ENCODE measurements around the gene WEE2.

WEE2 gene

GRCh38 chr7:141702047-141702567 is 6.0 kb upstream of the WEE2 start, which contains the start of gene DENND11:
DENND11 (minus strand) TSS chr7:141702166; CDS start chr7:141702153, 13 bp downstream.
- no peak for TF ChIP-seq FOXP2 (optimal IDR thresholded peaks at IDR 0.05; ENCODE audit: control extremely low read depth, extremely low read length, insufficient read depth)
- TF ChIP-seq POLR2AphosphoS5 (IDR thresholded peaks at IDR 0.05; ENCODE audit: borderline replicate concordance, low read depth, low read length): no peak
- TF ChIP-seq EZH2 (IDR thresholded peaks at IDR 0.05): no peak
- no peak within 1 kb of the TSS for H3K27ac ChIP-seq
- DNase-seq (ENCODE audit: low read depth, low spot score): no peak

GRCh38 chr7:141702892-141703291 is 5.3 kb upstream of the WEE2 start:
- H3K36me3 ChIP-seq (ENCODE audit: insufficient read depth, low read length): no peaks in the 10 kb centered on the region
- H3K9me3 ChIP-seq (ENCODE audit: low read depth, low read length): no peaks in the 10 kb centered on the region
- H3K9ac ChIP-seq (ENCODE audit: insufficient read length): no peak overlapping the region
- DNase-seq (ENCODE audit: low read depth, low spot score): no peak
- H3K27ac ChIP-seq: no peak overlapping the region
- TF ChIP-seq POLR2AphosphoS5 (IDR thresholded peaks at IDR 0.05; ENCODE audit: borderline replicate concordance, low read depth, low read length): no peak
- no peak for TF ChIP-seq EZH2 (IDR thresholded peaks at IDR 0.05)
- TF ChIP-seq FOXP2 (optimal IDR thresholded peaks at IDR 0.05; ENCODE audit: control extremely low read depth, extremely low read length, insufficient read depth): no peak
- H3K4me3 ChIP-seq: peak overlapping the region; percentile 86; the same call in 1 of the 2 replicates

More at GRCh38 chr7:141702047-141702567, 6.0 kb upstream of the WEE2 start, which contains the start of gene DENND11:
- Histone ChIP-seq H3K36me3 (ENCODE audit: insufficient read depth, low read length) (no peaks in the 10 kb centered on the region), H3K9ac (ENCODE audit: insufficient read length) (peak within 1 kb of the TSS; percentile 35), H3K4me3 (peak within 1 kb of the TSS; percentile 86), H3K9me3 (ENCODE audit: low read depth, low read length) (no peaks in the 10 kb centered on the region)

DNA sequence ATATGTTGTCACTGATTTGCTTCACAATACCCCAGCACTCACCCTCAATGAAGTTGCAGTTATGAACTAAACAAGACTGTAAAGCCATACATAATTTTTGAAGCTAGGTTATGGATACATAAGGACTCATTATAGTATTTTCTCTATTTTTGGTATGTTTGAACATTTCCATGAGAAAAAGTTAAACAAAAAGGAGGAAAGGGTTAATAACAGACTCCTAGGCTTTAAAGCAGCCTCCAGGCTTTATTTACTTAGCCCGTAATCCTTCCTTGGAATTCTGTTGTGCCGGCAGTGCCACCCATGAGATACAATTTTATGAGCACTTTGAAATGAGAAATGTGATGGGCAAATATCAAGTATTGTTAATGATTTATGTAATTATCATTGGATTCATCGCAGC is 4.0 kb upstream of the WEE2 start:
- no peak overlapping the region for H3K27ac ChIP-seq
- TF ChIP-seq POLR2AphosphoS5 (IDR thresholded peaks at IDR 0.05; ENCODE audit: borderline replicate concordance, low read depth, low read length) (no peak), FOXP2 (optimal IDR thresholded peaks at IDR 0.05; ENCODE audit: control extremely low read depth, extremely low read length, insufficient read depth) (no peak), EZH2 (IDR thresholded peaks at IDR 0.05) (no peak)

GRCh38 chr7:141704741-141705140 is 3.4 kb upstream of the WEE2 start:
- H3K27ac ChIP-seq: no peak overlapping the region
- H3K9ac ChIP-seq (ENCODE audit: insufficient read length): no peak overlapping the region
- H3K9me3 ChIP-seq (ENCODE audit: low read depth, low read length): no peaks in the 10 kb centered on the region
- no peak for TF ChIP-seq FOXP2 (optimal IDR thresholded peaks at IDR 0.05; ENCODE audit: control extremely low read depth, extremely low read length, insufficient read depth)
- no peak for TF ChIP-seq EZH2 (IDR thresholded peaks at IDR 0.05)
- TF ChIP-seq POLR2AphosphoS5 (IDR thresholded peaks at IDR 0.05; ENCODE audit: borderline replicate concordance, low read depth, low read length): no peak
- no peaks in the 10 kb centered on the region for H3K36me3 ChIP-seq (ENCODE audit: insufficient read depth, low read length)
- DNase-seq (ENCODE audit: low read depth, low spot score): no peak
- no peak overlapping the region for H3K4me3 ChIP-seq

More for the DNA sequence above, 4.0 kb upstream of the WEE2 start:
- Histone ChIP-seq H3K36me3 (ENCODE audit: insufficient read depth, low read length) (no peaks in the 10 kb centered on the region), H3K9ac (ENCODE audit: insufficient read length) (no peak overlapping the region), H3K4me3 (no peak overlapping the region), H3K9me3 (ENCODE audit: low read depth, low read length) (no peaks in the 10 kb centered on the region)
- no peak for DNase-seq (ENCODE audit: low read depth, low spot score)

- no peaks in the 10 kb centered on the region for H3K36me3 ChIP-seq (ENCODE audit: insufficient read depth, low read length)
- no peak for TF ChIP-seq FOXP2 (optimal IDR thresholded peaks at IDR 0.05; ENCODE audit: control extremely low read depth, extremely low read length, insufficient read depth)
- no peak for TF ChIP-seq POLR2AphosphoS5 (IDR thresholded peaks at IDR 0.05; ENCODE audit: borderline replicate concordance, low read depth, low read length)
- no peak for TF ChIP-seq EZH2 (IDR thresholded peaks at IDR 0.05)
- no peak overlapping the region for H3K4me3 ChIP-seq
- H3K27ac ChIP-seq: no peak overlapping the region
- H3K9me3 ChIP-seq (ENCODE audit: low read depth, low read length): no peaks in the 10 kb centered on the region
- H3K9ac ChIP-seq (ENCODE audit: insufficient read length): no peak overlapping the region
- no peak for DNase-seq (ENCODE audit: low read depth, low spot score)
Measured at GRCh38 chr7:141706239-141707064, 1.7 kb upstream of the WEE2 start.

GRCh38 chr7:141709318-141709717 is 1.2 kb downstream of the WEE2 start:
- Histone ChIP-seq H3K9me3 (ENCODE audit: low read depth, low read length) (no peaks in the 10 kb centered on the region), H3K9ac (ENCODE audit: insufficient read length) (no peak overlapping the region), H3K36me3 (ENCODE audit: insufficient read depth, low read length) (no peaks in the 10 kb centered on the region), H3K27ac (no peak overlapping the region), H3K4me3 (no peak overlapping the region)
- DNase-seq (ENCODE audit: low read depth, low spot score): no peak
- TF ChIP-seq EZH2 (IDR thresholded peaks at IDR 0.05): no peak
- no peak for TF ChIP-seq POLR2AphosphoS5 (IDR thresholded peaks at IDR 0.05; ENCODE audit: borderline replicate concordance, low read depth, low read length)
- TF ChIP-seq FOXP2 (optimal IDR thresholded peaks at IDR 0.05; ENCODE audit: control extremely low read depth, extremely low read length, insufficient read depth): no peak

DNA sequence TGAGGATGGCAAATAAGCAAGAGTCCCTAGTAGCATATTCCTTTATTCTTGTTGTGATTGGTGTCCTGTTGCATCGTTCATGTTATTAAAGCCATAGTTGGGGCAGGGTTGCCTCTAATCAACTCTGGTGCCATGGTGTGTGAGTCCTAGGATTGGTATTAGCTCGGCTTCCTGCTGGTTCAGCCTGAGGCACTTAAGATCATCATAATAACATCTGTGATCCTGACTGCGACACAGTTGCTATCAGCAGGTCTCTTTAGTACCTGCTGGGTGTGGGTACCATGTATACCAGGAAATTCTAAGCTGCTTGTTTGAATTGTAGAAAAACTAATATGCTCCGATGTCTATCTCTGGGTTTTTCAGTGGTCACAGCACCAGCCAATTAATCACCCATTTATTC is 1.6 kb downstream of the WEE2 start:
- H3K27ac ChIP-seq: no peak overlapping the region

GRCh38 chr7:141710301-141710700 is 2.1 kb downstream of the WEE2 start:
- TF ChIP-seq EZH2 (IDR thresholded peaks at IDR 0.05) (no peak), FOXP2 (optimal IDR thresholded peaks at IDR 0.05; ENCODE audit: control extremely low read depth, extremely low read length, insufficient read depth) (no peak), POLR2AphosphoS5 (IDR thresholded peaks at IDR 0.05; ENCODE audit: borderline replicate concordance, low read depth, low read length) (no peak)
- Histone ChIP-seq H3K36me3 (ENCODE audit: insufficient read depth, low read length) (no peaks in the 10 kb centered on the region), H3K9ac (ENCODE audit: insufficient read length) (no peak overlapping the region), H3K27ac (no peak overlapping the region), H3K9me3 (ENCODE audit: low read depth, low read length) (no peaks in the 10 kb centered on the region), H3K4me3 (no peak overlapping the region)
- DNase-seq (ENCODE audit: low read depth, low spot score): no peak

More for the DNA sequence above, 1.6 kb downstream of the WEE2 start:
- H3K36me3 ChIP-seq (ENCODE audit: insufficient read depth, low read length): no peaks in the 10 kb centered on the region
- H3K9me3 ChIP-seq (ENCODE audit: low read depth, low read length): no peaks in the 10 kb centered on the region
- H3K9ac ChIP-seq (ENCODE audit: insufficient read length): no peak overlapping the region
- no peak for TF ChIP-seq POLR2AphosphoS5 (IDR thresholded peaks at IDR 0.05; ENCODE audit: borderline replicate concordance, low read depth, low read length)
- TF ChIP-seq FOXP2 (optimal IDR thresholded peaks at IDR 0.05; ENCODE audit: control extremely low read depth, extremely low read length, insufficient read depth): no peak
- no peak for TF ChIP-seq EZH2 (IDR thresholded peaks at IDR 0.05)
- DNase-seq (ENCODE audit: low read depth, low spot score): no peak
- no peak overlapping the region for H3K4me3 ChIP-seq

Data from SK-N-MC (cell line).